HG03565 (cell line): ENCODE results near the gene C1orf21.

Experiments used
- ATAC-seq: cut with Tn5 transposase; IDR thresholded peaks from one replicate; pipeline ENCODE4 v1.9.1; 2021; ENCODE audit warnings: mild to moderate bottlenecking, moderate library complexity; ENCODE audit not compliant: unreplicated experiment

Gene C1orf21

DNA sequence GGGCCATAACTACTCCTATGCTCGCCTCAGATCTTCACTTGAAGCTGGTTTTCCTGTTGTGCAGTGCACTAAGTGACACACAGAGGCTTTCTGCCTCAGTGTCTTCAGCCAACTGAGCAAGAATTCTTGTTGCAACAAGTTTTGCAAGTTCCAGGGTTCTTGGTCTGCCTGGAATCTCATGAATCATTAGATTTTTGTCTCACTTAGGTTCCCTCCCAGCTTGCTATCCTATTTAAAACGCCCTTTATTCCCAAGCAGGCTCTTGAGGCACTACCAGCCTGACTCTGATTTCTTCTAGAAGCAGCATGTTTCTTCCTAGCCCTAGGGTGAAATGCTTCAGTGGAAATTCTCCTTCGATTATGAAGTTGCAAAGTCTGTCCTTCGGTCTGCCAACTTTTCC lies 158.8 kb downstream of the C1orf21 start:
- no peak for ATAC-seq

DNA sequence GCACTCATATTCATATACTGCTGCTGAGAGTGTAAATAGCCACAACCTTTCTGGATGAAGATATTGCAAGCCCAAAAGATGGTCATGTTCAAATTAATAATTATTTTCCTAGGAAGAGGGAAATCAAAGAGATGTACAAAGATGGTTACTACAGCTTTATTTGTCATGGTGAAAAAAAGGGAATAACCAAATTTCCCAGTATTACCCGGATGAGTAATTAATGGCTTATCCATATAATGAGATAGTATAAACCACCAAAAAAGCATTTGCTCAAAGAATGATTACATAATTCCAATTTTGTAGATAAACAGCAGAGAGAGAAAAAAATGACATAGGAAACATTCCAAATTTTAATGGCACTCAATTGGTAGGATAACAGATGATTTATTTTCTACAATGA lies 165.6 kb downstream of the C1orf21 start:
- ATAC-seq, result no peak

DNA sequence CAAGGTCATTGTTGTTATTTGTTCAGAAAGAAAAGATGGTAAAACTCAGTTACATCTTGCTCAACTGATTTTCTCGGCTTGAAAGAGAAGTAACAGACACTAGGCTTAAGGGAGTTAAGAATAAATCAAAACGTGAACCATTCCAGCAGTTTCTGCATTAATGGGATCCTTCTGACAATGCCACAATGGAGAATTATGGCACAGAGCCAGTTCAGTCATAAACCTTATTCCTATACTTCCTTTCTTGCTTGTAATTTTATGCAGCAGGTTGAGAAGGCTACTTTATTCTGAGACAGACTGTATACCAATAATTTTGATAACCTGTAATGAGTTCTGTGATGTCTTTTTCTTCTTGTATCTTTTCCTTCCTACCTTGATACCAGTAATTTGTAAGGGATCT lies 167.0 kb downstream of the C1orf21 start:
- no peak for ATAC-seq

DNA sequence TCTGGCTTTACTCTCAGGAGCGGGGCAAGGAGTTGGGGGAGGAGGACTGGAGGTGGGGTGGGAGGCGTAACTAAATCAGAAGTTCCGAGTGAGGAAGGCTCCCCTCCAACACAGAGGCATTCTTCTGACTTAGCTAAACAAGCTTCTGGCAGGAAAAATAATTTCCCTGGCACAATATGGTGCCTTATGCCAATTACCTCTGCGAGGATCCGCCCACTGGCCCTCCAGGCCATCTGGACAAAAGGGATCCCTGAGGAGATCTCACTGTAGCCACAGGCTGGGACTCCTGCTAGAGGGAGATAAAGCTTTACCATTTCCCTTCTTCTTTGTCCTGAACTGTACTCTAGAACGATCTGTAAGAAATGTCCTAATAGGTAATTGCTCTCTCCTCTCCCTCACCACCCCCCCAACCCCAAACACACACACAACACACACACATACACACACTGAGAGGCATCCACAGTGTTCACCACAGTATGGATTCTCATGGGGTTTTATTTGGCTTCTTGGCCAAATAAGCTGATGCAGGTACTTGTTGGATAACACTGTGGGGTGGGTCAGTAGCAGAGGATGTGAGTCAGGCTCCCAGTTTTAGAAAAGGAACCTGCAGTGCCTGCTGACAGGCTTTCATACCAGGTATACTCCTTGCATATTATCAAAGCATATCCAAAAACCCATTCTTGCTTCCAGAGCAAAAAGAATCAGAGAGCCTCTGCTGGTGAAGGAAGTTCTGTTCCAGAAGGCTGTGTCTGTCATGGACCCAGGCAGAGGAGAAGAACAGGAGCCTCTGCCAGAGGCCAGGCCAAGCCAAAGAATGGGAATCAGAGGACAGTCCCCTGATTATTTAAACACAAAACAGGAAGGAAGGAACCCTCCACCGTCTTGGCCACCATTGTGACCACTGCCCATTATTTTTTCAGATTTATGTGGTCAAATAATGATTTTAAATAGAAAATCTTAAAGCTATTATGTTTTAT lies 169.1 kb downstream of the C1orf21 start:
- no peak for ATAC-seq

DNA sequence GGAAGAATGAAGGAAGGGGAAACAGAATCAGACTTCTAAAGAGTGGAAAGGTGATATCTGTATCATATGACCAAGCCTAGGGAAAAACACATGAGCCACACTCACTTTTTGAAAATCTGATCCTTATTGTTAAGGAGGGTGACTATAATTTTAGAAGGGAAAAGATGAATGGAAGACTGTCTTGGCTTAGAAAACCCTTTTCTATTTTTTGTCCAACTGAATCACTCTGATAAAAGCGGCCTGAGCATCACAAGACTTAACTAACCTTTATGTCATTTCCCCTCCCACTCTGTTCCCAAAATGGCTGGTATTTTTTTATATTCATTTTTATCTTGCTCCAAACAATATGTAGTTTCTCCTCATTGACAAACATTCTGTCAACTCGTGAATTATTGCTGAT lies 169.8 kb downstream of the C1orf21 start:
- no peak for ATAC-seq

DNA sequence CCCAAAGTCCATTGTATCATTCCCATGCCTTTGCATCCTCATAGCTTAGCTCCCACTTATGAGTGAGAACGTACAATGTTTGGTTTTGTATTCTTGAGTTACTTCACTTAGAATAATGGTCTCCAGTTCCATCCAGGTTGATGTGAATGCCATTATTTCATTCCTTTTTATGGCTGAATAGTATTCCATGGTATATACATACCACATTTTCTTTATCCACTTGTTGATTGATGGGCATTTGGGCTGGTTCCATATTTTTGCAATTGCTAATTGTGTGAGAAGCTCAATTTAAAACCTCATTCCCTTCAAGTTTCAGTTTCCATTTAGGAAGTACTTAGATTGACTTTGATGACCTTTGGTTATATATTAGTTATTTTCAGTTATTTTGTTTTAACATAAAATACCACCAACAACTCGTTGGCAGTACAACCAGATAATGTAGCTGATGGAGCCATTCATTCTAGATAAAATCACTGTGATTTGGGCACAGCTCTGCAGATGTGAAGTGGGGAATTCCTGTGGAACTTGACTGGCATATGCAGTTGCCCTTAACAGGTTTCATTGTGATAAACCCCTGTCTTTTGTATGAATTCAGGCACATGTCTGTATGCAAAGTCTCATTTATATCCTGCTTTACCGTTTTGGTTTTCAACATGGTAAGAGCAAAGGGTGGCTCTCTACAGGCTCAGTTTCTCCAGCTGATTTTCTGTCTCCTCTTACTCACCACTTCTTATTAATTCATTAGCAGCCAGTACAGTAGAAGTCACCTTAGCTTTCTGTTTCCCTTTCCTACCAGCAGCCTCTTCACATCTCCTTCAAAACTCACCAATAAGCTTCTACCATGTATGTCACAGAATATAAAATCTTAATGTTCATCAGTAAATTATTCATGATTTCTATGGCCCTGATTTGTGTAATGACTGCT lies 170.9 kb downstream of the C1orf21 start:
- ATAC-seq, result no peak

DNA sequence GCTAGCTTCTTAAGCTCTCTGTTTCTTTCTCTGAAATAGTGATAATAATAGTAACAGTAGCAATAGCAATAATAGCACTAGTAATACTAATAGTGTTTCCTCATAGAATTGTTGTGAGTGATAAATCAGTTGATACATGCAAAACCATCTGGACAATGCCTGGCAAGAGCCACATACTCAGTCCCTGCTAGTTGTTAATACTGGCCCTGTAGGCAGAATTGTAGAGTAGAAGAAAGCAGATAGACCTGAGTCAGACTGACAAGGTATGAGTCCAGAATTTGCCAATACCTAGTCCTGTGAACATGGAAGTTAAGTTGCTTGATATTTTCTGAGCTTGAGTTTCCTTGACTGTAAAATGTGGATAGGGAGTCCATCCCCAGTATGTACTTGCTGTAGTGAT lies 171.9 kb downstream of the C1orf21 start:
- ATAC-seq, result no peak

DNA sequence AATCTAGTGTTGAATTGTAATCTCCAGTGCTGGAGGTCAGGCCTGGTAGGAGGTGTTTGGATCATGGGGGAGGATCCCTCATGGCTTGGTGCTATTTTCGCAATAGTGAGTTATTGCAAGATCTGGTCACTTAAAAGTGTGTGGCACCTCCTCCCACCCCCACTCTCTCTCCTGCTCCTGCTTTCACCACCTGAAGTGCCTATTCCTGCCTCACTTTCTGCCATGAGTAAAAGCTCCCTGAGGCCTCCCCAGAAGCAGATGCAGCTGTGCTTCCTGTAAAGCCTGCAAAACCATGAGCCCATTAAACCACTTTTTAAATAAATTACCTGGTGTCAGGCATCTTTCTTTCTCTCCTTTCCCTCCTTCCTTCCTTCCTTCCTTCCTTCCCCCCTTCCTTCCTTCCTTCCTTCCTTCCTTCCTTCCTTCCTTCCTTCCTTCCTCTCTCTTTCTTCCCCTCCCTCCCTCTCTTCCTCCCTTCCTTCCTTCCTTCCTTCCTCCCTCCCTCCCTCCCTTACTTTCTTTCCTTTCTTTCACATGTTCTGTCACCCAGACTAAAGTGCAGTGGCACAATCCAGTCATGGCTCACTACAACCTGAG lies 172.4 kb downstream of the C1orf21 start:
- no peak for ATAC-seq

DNA sequence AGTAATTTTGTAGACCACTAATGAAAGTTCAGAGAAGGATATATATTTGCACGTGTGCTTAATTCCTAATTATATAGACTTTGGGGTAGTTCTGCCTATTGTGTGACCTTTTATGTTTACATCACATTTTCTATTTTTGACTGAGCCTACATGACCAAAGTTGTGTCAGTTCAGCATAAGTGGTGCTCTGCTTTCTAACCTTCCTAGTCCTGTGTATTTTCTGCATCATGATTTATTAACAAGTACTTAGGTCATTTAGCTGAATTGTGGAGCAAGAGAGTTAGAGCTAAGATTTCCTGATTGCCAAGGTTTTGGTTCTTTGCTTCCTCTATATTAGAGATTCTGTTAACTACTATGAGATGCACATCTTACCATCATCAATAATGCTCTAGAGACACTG lies 176.0 kb downstream of the C1orf21 start:
- ATAC-seq, result no peak

DNA sequence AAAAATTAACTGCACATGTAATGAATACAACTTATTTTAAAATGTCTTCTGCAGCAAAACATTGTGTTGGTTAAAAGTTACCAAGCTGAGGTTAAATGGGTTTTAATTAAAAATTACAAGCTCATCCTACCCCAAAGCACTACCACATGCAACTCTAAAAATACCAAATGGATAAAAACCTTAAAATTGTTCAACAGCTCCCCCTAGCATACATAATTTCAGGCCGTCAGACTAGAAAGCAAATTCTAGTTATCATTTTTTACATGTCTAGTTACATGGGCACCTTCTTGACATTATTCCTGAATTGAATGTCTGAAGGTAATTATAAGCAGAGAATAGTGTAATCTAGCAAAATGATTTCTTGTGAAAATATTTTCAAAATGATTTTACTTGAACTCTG lies 176.5 kb downstream of the C1orf21 start:
- no peak for ATAC-seq

DNA sequence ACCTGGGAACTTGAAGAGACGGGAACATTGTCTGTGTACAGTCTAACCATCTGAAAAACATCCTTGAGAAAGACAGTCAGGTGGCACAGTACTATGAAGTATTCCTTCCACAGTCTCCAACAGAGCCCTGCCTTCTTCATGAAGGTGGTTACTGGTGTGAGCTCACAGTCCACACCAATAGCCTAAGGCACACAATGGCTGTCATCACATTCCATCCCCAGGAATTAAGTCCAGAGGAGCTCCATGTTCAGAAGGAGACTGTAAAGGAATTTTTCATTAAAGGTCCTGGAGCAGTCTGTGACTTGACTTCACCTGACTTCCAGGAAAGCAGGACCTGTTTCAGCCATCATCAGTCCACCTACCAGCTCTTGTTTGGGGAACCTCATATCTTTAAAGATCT lies 180.2 kb downstream of the C1orf21 start:
- no peak for ATAC-seq

DNA sequence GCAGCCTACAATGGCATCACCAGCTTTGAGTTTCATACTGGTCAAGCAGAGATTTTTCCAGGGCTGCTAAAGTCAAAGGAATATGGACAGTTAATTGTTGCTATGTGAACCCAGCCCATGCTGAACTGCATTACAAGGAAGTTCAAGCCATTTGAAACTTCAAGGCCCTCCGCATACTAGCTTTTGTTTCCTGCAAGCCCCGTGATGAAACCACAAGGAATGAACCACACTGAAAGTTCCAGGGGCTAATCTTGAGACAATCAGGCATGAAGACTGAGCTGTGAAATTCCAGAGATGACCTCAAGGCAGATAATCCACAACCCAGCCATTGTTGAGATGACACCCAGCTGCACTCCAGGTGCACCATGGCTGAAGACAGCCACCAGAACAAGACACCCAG lies 180.8 kb downstream of the C1orf21 start:
- ATAC-seq, result no peak

DNA sequence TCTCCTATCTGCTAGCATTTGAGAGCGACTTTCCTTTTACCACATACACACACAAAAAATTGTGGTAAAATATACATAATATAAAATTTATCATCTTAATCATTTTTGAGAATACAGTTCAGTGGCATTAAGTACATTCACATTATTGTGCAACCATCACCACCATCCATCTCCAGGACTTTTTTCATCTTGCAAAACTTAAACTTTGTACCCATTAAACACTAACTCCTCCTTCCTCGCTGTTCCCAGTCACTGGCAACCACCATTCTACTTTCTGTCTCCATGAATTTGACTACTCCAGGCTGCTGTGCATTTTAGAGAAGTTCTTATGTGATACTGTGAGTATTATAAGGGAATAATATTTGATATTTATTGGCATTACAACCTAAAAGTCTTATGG lies 181.3 kb downstream of the C1orf21 start:
- ATAC-seq, result no peak

DNA sequence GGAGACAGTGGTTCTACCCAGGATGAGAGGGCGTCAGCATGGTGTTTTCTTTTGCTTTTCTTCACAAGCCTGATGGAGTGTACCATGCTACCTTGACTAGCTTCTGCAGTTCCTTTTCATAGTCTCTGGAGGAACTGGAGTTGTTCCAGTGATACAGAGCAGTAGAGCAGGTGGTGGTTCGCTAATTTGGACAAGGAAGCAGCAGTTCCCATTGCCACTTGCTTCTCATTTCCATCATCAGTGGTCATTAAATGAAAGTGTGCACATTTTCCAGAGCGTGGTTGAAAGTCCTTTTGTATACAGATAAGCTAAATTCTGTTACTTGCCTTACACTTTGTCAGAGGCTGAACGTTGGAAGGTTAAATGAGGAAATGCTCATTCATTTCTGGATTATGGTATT lies 182.3 kb downstream of the C1orf21 start:
- ATAC-seq, result no peak

DNA sequence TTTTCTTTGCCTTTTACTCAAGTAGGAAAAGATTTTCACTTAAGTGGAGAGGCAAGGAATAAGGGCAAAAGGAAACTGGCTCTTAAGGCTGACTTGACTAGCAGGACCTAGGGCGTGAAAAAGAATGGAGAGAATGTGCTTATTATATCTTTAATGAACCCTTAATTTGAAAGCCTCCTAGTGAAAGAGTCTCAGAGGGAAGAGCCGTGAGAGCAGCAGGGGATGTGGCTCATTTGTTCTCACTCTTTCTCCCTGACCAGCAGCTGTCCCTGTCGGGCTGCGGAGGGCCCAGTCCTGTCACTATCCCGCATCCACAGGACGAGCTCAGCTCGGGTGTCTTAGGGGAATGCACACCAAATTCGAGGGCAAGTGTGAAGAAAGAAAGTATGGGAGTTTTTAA lies 187.8 kb downstream of the C1orf21 start:
- ATAC-seq, result no peak

DNA sequence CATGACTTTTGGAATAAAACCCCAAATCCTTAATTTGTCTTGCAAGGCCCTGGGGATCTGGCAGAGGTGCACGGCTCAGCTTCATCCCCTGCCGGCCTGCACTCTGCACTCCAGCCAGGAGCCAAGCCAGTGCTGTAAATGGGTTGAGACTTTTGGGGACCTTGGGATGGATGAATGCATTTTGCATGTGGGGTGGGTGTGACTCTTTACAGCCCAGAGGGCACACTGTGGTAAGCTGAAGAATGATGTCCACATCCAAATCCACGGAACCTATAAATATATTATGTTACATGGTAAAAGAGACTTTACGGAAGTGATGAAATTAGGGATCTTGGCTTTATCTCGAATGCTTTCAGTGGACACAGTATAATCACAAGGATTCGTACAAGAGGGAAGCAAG lies 190.0 kb downstream of the C1orf21 start:
- no peak for ATAC-seq

DNA sequence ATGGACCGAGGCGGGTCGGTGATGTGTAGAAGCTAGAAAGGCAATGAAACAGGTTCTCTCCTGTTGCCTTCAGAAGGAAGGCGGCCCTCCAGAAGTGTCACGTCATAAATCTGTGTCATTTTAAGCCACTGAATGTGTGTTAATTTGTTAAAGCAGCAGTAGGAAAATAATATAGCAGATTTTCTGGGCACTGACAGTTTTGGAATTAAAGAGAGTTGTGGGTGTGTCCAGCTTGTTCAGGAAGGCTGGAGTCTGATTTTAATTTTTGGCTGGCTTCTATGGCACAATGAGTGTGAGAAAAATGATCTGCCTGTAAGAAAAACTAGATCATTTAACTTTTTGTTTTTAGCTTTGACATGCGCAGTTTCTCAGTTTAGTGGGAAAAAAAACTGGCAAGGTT lies 190.5 kb downstream of the C1orf21 start:
- ATAC-seq, result no peak

DNA sequence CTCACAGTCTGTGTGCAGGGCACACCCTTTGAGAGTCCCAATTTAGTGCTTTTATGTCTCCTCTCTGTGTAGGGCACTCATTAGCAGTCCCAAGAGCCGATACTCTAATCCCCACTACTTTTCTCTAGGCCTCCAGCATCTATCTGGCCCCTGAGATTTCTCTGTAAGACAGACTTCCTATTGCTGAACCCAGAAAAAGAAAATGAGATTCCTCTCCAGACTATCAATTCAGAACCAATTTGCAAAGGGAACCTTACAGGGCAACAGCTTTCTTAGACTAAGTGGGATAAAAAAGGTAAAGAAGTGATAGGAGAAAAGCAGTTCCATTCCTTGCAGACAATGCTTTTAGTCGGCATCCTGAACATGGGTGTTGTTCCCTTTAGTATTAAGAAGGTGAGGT lies 195.6 kb downstream of the C1orf21 start:
- ATAC-seq, result no peak

DNA sequence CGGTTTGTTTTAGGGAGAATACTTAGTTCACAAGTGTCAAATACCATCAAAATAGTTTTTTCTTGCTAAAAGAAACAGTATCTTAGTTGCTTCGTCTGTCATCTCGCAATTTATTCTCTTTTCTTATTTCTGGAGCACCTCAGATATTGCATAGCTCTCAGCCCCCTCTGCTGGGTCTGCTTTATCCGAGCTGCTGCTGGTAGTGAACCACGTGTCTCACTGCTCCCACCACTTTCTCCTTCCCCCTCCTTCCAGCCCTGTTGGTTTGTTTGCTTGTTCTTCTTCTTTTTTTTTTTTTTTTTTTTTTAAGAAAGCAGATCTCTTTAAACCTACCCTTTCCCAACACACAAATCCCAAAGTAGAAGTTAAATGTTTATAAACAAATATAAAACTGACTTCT lies 197.0 kb downstream of the C1orf21 start:
- ATAC-seq, result no peak

DNA sequence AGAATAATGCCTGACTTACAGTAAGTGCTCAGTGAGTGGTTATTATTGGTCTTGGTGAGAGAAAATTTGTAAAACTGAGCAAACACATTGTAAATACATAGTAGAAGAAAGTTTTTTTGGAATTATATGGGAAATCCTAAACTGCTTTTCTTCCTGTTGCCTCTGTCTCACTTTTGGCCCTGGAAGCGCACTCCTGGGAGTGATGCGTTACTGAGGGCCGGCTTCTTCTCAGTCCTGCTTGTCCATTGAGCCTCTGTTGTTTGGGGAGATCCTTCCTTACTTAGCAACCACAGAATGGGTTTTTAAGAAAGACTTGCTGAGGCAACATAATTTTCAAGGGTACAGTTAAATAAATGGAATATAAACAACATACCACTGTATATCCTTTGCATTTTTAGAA lies 201.9 kb downstream of the C1orf21 start:
- ATAC-seq, result no peak

DNA sequence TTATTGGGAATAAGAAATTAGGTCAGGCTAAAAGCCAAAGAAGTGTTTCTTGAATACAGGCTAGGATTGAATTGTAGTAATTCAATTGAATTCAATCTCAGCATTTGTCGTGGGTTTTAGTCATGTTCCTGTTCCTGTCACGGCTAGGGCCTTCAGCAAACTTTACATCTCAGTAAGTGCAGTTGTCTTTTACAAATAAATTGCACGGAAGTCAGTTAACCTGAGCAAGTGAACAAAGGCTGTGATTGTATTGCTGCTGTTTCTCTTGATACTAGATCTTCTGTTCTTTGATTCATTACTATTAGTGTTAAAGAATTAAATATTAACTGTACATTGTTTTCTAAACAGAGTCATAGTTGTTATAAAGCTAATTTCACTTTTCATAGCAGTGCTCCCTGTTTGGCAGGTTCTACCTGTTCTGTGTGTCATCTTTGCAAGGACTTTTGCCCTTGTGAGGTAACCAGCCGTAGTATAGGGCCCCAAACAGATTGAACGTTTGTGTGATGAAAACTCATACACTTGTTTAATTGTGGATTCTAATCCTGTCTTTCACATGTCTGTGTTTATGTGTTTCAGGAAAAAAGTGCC lies 203.4 kb downstream of the C1orf21 start:
- ATAC-seq, result no peak
